OCI-LY7 (cell line): ENCODE results near the gene PCK2.

Experiments used
- CTCF ChIP-seq: fragments of 200-600 bp; sonication (generic); conservative IDR thresholded peaks from 2 replicates; pipeline ENCODE4 v1.5.1; 2014; ENCODE audit warnings: mild to moderate bottlenecking, antibody characterized with exemption, low read length, moderate library complexity, mixed read lengths
- EZH2phosphoT487 ChIP-seq: fragments of 200-600 bp; sonication (generic); IDR thresholded peaks from 2 replicates; pipeline ENCODE4 v1.6.1; 2018; ENCODE audit warnings: low read depth, borderline replicate concordance, mild to moderate bottlenecking, mixed run types, antibody characterized with exemption, low read length, moderate library complexity, mixed read lengths

- TF ChIP-seq CTCF = no peak
- TF ChIP-seq EZH2phosphoT487 = no peak
Observed at GRCh38 chr14:24122416-24122815, 28.3 kb downstream of the PCK2 start.
